Measurements from ENCODE around the gene VGF.
A peak's percentile ranks its signal among the peaks of the same experiment; 100 is the strongest.

Gene VGF

GRCh38 chr7:101169838-101170551, 4.6 kb upstream of the VGF start (continued):
- TF ChIP-seq ZNF510 (tag by site-specific recombination; IDR thresholded peaks at IDR 0.05; ENCODE audit: insufficient replicate concordance) (no peak), ZNF354C (tag by site-specific recombination; IDR thresholded peaks at IDR 0.05; ENCODE audit: borderline replicate concordance, low read depth) (no peak), PRDM4 (tag by site-specific recombination; IDR thresholded peaks at IDR 0.05) (no peak), HIC1 (tag by site-specific recombination; IDR thresholded peaks at IDR 0.05) (peak; percentile 84), YY1 (tag by site-specific recombination; IDR thresholded peaks at IDR 0.05) (no peak), ZNF488 (tag by site-specific recombination; IDR thresholded peaks at IDR 0.05) (no peak), IKZF3 (tag by site-specific recombination; IDR thresholded peaks at IDR 0.05) (no peak), HOXA7 (CRISPR knock-in tag; IDR thresholded peaks at IDR 0.05; ENCODE audit: borderline replicate concordance) (no peak), ZNF501 (tag by site-specific recombination; IDR thresholded peaks at IDR 0.05) (0 out of 2 replicates have a peak, but pooled peaks have one; percentile 60), SETDB1 (IDR thresholded peaks at IDR 0.05; ENCODE audit: insufficient read length, low read length) (no peak), ZNF544 (tag by site-specific recombination; IDR thresholded peaks at IDR 0.05) (no peak), ZNF223 (tag by site-specific recombination; IDR thresholded peaks at IDR 0.05) (no peak), ZNF146 (tag by site-specific recombination; IDR thresholded peaks at IDR 0.05) (no peak), ZNF624 (tag by site-specific recombination; IDR thresholded peaks at IDR 0.05) (no peak), ZNF704 (tag by site-specific recombination; IDR thresholded peaks at IDR 0.05) (no peak), KLF17 (tag by site-specific recombination; IDR thresholded peaks at IDR 0.05) (no peak), HOXD13 (CRISPR knock-in tag; IDR thresholded peaks at IDR 0.05; ENCODE audit: borderline replicate concordance) (no peak), ZNF623 (tag by site-specific recombination; IDR thresholded peaks at IDR 0.05) (no peak), ZNF600 (tag by site-specific recombination; IDR thresholded peaks at IDR 0.05) (peak; percentile 90), ZNF791 (tag by site-specific recombination; IDR thresholded peaks at IDR 0.05) (no peak), ZNF391 (tag by site-specific recombination; IDR thresholded peaks at IDR 0.05; ENCODE audit: borderline replicate concordance, low read depth) (peak; percentile 72; the same call in 1 of the 2 replicates), ZNF266 (tag by site-specific recombination; IDR thresholded peaks at IDR 0.05; ENCODE audit: low read depth) (no peak), ZNF132 (tag by site-specific recombination; IDR thresholded peaks at IDR 0.05; ENCODE audit: borderline replicate concordance) (no peak), ZSCAN5A (tag by site-specific recombination; IDR thresholded peaks at IDR 0.05) (no peak), ZFHX2 (tag by site-specific recombination; conservative IDR thresholded peaks at IDR 0.05) (peak; percentile 99), ZNF155 (tag by site-specific recombination; IDR thresholded peaks at IDR 0.05) (no peak), ZNF701 (tag by site-specific recombination; IDR thresholded peaks at IDR 0.05) (no peak), ZNF530 (tag by site-specific recombination; IDR thresholded peaks at IDR 0.05; ENCODE audit: low read depth) (no peak), ZNF660 (tag by site-specific recombination; IDR thresholded peaks at IDR 0.05) (0 out of 2 replicates have a peak, but pooled peaks have one; percentile 32), ELK4 (IDR thresholded peaks at IDR 0.05; ENCODE audit: borderline replicate concordance, low read depth, low read length) (no peak)

Measured in HEK293 (cell line).